Lower leg skin (tissue), 4 donors: ENCODE results near the gene HIRA. TPM values are rescaled to one million over a fixed set of nuclear protein-coding genes. Genes with fewer than 3 reads are reported as not detected.
"Not testable (repeated sequence)": the region's sequence is repeated elsewhere in the genome, so short reads cannot be mapped to it uniquely, and the experiment has no call there.

Source experiments
- DNase-seq, 2 donors: peaks; one replicate each; pipeline ENCODE4 v3.0.0-alpha.2; 2019; ENCODE audit warnings: low spot score in 2 of 2
- H3K4me3 ChIP-seq: fragments of 200-600 bp; sonication (generic); 2 replicates; pipeline ENCODE4 v1.5.1; 2017; ENCODE audit warnings: mild to moderate bottlenecking, low read depth; ENCODE audit not compliant: poor library complexity, severe bottlenecking
- POLR2A ChIP-seq, 2 donors: fragments of 450-650 bp; IDR thresholded peaks; one replicate each; pipeline ENCODE4 v1.6.1; 2016 to 2017; ENCODE audit warnings: antibody characterized with exemption in 2 of 2, mild to moderate bottlenecking in 1 of 2, moderate library complexity in 1 of 2
- WGBS, 2 donors: methylation state at CpG; one replicate each; pipeline ENCODE4 v1.1.5; 2018; 5-methylcytosine and 5-hydroxymethylcytosine counted together
- intact Hi-C: fragments of 100-400 bp; cut with DNase I; formaldehyde crosslinking; loops from one replicate; pipeline ENCODE4 v1.15.0; 2023; ENCODE audit warnings: low total_unique reads
- total RNA-seq, 4 donors: library from RNA; depleted of rRNA; stranded (reverse); fragments of >200 nt; gene quantifications; one replicate each; pipeline ENCODE4 v1.1.0, GENCODE V29; 2016
- TF ChIP-seq, protein P1 (sequence below), 3 donors: fragments of 450-650 bp; IDR thresholded peaks; one replicate each; pipeline ENCODE4 v1.5.1; 2016; ENCODE audit warnings: antibody characterized with exemption in 3 of 3, mild to moderate bottlenecking in 3 of 3, moderate library complexity in 2 of 3

Gene HIRA
- total RNA-seq, 4 donors from 2014 or later = 11.5 to 21.1 (median 18.2) TPM

- WGBS, 2 donors = 70 to 71% methylated on average over 7 of the region's 7 CpGs
- intact Hi-C loops = no loop called here
- no peak overlapping the region for H3K4me3 ChIP-seq
- peak in 1 of 2 donors; percentile 52 for DNase-seq
- TF ChIP-seq, protein P1, sequence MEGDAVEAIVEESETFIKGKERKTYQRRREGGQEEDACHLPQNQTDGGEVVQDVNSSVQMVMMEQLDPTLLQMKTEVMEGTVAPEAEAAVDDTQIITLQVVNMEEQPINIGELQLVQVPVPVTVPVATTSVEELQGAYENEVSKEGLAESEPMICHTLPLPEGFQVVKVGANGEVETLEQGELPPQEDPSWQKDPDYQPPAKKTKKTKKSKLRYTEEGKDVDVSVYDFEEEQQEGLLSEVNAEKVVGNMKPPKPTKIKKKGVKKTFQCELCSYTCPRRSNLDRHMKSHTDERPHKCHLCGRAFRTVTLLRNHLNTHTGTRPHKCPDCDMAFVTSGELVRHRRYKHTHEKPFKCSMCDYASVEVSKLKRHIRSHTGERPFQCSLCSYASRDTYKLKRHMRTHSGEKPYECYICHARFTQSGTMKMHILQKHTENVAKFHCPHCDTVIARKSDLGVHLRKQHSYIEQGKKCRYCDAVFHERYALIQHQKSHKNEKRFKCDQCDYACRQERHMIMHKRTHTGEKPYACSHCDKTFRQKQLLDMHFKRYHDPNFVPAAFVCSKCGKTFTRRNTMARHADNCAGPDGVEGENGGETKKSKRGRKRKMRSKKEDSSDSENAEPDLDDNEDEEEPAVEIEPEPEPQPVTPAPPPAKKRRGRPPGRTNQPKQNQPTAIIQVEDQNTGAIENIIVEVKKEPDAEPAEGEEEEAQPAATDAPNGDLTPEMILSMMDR (IDR thresholded peaks at IDR 0.05) = no peak
- no peak for TF ChIP-seq POLR2A (IDR thresholded peaks at IDR 0.05)
Observed at GRCh38 chr22:19443544-19444211, 12.1 kb upstream of the HIRA start.

- peak in 1 of 2 donors; percentile 75 for DNase-seq
- WGBS, 2 donors = 55 to 79% methylated on average over 2 of the region's 2 CpGs
- TF ChIP-seq POLR2A (IDR thresholded peaks at IDR 0.05) = no peak
- TF ChIP-seq, protein P1 (IDR thresholded peaks at IDR 0.05) = no peak
- H3K4me3 ChIP-seq = no peak overlapping the region
- intact Hi-C loops = no loop called here
Observed at GRCh38 chr22:19442166-19442565, 10.6 kb upstream of the HIRA start.

DNA sequence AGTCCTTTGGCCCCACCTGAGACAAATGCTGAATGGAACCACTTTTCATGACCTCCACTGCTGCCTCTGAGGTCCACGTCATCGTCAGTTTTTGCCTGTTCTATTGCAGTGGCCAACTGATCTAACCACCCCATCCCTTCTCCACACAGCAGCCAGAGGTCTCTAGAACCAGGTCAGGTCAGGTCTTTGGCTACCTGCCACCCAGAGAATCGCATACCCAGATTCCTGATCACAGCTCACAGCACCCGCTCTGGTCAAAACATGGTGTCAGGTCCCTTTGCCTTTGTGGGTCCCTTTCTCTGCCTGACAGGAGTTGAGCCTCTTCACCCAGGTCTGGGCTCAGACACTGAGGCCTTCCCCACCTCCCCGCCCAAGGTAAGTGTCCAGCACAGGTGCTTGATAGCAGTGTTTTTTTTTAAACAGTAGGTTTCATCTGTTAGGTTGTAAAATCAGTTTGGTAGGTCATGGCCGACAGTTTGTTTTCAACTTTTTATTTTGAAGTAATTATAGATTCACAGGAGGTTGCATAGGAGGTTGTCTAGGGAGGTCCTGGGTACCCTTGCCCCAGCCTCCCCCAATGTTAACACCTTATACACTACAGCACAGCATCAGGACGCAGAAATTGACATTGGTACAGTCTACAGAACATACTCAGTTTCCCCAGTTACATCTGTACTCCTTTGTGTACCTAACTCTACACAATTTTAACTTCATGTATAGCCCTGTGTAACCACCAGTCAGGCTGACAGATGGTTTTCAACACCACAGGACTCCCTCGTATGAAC lies 9.1 kb upstream of the HIRA start:
- H3K4me3 ChIP-seq = no peak overlapping the region
- TF ChIP-seq, protein P1 (IDR thresholded peaks at IDR 0.05) = no peak
- TF ChIP-seq POLR2A (IDR thresholded peaks at IDR 0.05) = no peak
- DNase-seq = peak in 1 of 2 donors; percentile 65
- WGBS, 2 donors = 81 to 82% methylated on average over 8 of the region's 8 CpGs
- intact Hi-C loops = no loop called here

- DNase-seq = no peak
- TF ChIP-seq, protein P1 (IDR thresholded peaks at IDR 0.05) = no peak
- no peak for TF ChIP-seq POLR2A (IDR thresholded peaks at IDR 0.05)
- H3K4me3 ChIP-seq = no peak overlapping the region
- intact Hi-C loops = no loop called here
- WGBS, 2 donors = 64% methylated on average over 7 of the region's 7 CpGs
Observed at GRCh38 chr22:19438298-19438697, 6.8 kb upstream of the HIRA start.

GRCh38 chr22:19436444-19437161 lies 5.1 kb upstream of the HIRA start:
- DNase-seq, intact Hi-C loops, H3K4me3 ChIP-seq: not testable (repeated sequence)
- WGBS, 2 donors = 92% methylated on average over 9 of the region's 9 CpGs
